ENCODE results near the gene METTL1.

DNA sequence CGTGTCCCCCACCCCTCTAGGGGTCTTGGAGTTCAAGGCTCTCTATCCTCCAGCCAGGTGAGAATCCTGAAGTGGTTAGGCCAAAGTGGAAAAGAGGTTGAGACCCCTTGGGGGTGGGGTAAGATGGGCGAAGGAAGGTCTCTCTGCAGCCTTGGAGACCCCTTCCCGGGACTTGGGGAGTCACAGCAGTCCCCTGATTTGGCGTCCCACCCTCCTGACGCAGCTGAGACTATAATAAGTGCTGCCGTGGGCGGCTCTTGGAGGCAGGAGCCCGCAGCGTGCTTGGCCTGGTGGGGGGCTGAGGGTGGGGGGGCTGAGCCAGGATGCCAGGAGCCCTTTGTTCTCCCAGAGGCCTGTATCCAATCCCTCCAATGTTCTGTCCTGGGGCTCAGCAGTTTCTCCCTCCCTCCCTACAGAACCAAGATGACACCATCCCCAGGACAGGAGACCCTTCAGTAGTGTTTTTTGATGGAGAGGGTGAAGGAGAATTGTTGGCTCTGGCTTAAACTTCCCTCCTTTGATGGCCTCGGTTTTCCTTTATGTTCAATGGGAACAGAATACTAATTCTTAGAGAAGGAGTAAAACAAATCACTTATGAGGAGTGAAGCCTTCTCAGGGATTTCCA, 31.9 kb downstream of the METTL1 start:
- no peak for TF ChIP-seq POLR2A (IDR thresholded peaks at IDR 0.05)
- TF ChIP-seq, protein P1, sequence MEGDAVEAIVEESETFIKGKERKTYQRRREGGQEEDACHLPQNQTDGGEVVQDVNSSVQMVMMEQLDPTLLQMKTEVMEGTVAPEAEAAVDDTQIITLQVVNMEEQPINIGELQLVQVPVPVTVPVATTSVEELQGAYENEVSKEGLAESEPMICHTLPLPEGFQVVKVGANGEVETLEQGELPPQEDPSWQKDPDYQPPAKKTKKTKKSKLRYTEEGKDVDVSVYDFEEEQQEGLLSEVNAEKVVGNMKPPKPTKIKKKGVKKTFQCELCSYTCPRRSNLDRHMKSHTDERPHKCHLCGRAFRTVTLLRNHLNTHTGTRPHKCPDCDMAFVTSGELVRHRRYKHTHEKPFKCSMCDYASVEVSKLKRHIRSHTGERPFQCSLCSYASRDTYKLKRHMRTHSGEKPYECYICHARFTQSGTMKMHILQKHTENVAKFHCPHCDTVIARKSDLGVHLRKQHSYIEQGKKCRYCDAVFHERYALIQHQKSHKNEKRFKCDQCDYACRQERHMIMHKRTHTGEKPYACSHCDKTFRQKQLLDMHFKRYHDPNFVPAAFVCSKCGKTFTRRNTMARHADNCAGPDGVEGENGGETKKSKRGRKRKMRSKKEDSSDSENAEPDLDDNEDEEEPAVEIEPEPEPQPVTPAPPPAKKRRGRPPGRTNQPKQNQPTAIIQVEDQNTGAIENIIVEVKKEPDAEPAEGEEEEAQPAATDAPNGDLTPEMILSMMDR (IDR thresholded peaks at IDR 0.05 in 4 of 5, conservative IDR thresholded peaks at IDR 0.05 in 1 of 5) = no peak
